Measurements from ENCODE around the gene ATP10B. TPM values are rescaled to one million over a fixed set of nuclear protein-coding genes. Genes with fewer than 3 reads are reported as not detected.

Gene ATP10B
- total RNA-seq, 2 experiments from 2014 or later, result not detected

- H3K27me3 ChIP-seq (ENCODE audit: control insufficient read depth in 1 of 2, insufficient read depth in 2 of 2, low read length in 2 of 2), result no peaks in the 10 kb centered on the region
- H3K4me1 Mint-ChIP-seq (ENCODE audit: low read depth), result no peaks in the 10 kb centered on the region
- H3K4me3 Mint-ChIP-seq, result no peak overlapping the region
- H3K4me3 ChIP-seq (ENCODE audit: low read length), result no peak overlapping the region
- intact Hi-C loops (cut with DNase I, micrococcal nuclease), result no loop called here
- no peak for DNase-seq
- TF ChIP-seq, protein P1, sequence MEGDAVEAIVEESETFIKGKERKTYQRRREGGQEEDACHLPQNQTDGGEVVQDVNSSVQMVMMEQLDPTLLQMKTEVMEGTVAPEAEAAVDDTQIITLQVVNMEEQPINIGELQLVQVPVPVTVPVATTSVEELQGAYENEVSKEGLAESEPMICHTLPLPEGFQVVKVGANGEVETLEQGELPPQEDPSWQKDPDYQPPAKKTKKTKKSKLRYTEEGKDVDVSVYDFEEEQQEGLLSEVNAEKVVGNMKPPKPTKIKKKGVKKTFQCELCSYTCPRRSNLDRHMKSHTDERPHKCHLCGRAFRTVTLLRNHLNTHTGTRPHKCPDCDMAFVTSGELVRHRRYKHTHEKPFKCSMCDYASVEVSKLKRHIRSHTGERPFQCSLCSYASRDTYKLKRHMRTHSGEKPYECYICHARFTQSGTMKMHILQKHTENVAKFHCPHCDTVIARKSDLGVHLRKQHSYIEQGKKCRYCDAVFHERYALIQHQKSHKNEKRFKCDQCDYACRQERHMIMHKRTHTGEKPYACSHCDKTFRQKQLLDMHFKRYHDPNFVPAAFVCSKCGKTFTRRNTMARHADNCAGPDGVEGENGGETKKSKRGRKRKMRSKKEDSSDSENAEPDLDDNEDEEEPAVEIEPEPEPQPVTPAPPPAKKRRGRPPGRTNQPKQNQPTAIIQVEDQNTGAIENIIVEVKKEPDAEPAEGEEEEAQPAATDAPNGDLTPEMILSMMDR (IDR thresholded peaks at IDR 0.05), result no peak
- no peaks in the 10 kb centered on the region for H3K4me1 ChIP-seq (ENCODE audit: insufficient read depth, low read length)
- H3K36me3 ChIP-seq (ENCODE audit: insufficient read depth, low read length), result no peaks in the 10 kb centered on the region
- H3K36me3 Mint-ChIP-seq (ENCODE audit: low read depth), result no peaks in the 10 kb centered on the region
- H3K27ac Mint-ChIP-seq, result no peak overlapping the region
- H3K27me3 Mint-ChIP-seq, result peaks cover 8% of the 10 kb centered on the region
- H3K27ac ChIP-seq (ENCODE audit: low read depth in 1 of 2, low read length in 2 of 2), result no peak overlapping the region
- H3K9me3 ChIP-seq (ENCODE audit: control insufficient read depth in 1 of 2, insufficient read depth in 1 of 2, low read length in 2 of 2), result no peaks in the 10 kb centered on the region
- H3K9me3 Mint-ChIP-seq, result no peaks in the 10 kb centered on the region
- ChIA-PET CTCF (no interaction called here), POLR2A (no interaction called here)
- no peak for ATAC-seq (ENCODE audit: poor library complexity)
These were observed 214.5 kb downstream of the ATP10B start for GRCh38 chr5:160637357-160638090.

DNA sequence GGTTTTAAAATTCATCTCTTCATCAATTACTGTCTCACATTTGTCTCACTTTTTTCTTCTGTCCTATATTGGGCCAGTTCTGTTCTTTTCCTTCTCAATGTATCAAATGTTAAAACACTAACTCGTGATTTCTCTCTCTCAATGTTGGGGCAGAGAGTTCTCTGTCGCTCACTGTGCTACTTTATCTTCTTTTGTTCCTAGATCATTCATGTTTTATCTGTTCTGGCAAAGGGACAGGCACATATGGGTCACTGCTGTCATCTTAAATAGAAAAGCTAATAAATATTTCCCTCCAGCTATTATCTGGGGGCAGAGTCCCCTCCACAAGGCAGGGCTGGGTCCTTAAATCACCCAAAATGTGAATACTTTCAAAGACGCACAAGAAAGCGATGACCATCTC is 216.3 kb downstream of the ATP10B start:
- Mint-ChIP-seq H3K4me3 (no peak overlapping the region), H3K9me3 (no peaks in the 10 kb centered on the region), H3K27ac (no peak overlapping the region), H3K27me3 (peaks cover 9% of the 10 kb centered on the region), H3K4me1 (ENCODE audit: low read depth) (no peaks in the 10 kb centered on the region), H3K36me3 (ENCODE audit: low read depth) (no peaks in the 10 kb centered on the region)
- Histone ChIP-seq H3K36me3 (ENCODE audit: insufficient read depth, low read length) (no peaks in the 10 kb centered on the region), H3K9me3 (ENCODE audit: control insufficient read depth in 1 of 2, insufficient read depth in 1 of 2, low read length in 2 of 2) (no peaks in the 10 kb centered on the region), H3K27me3 (ENCODE audit: control insufficient read depth in 1 of 2, insufficient read depth in 2 of 2, low read length in 2 of 2) (no peaks in the 10 kb centered on the region), H3K4me3 (ENCODE audit: low read length) (no peak overlapping the region), H3K4me1 (ENCODE audit: insufficient read depth, low read length) (no peaks in the 10 kb centered on the region), H3K27ac (ENCODE audit: low read depth in 1 of 2, low read length in 2 of 2) (no peak overlapping the region)
- DNase-seq (no peak), ATAC-seq (ENCODE audit: poor library complexity) (no peak)
- ChIA-PET CTCF (no interaction called here), POLR2A (no interaction called here)
- TF ChIP-seq, protein P1 (IDR thresholded peaks at IDR 0.05), result no peak
- intact Hi-C loops (cut with DNase I, micrococcal nuclease), result no loop called here

GRCh38 chr5:160635046-160635445 is 217.0 kb downstream of the ATP10B start:
- TF ChIP-seq, protein P1 (IDR thresholded peaks at IDR 0.05), result no peak
- Histone ChIP-seq H3K27me3 (ENCODE audit: control insufficient read depth in 1 of 2, insufficient read depth in 2 of 2, low read length in 2 of 2) (peaks cover 0 to 3% of the 10 kb centered on the region in 2 experiments), H3K4me3 (ENCODE audit: low read length) (no peak overlapping the region), H3K9me3 (ENCODE audit: control insufficient read depth in 1 of 2, insufficient read depth in 1 of 2, low read length in 2 of 2) (no peaks in the 10 kb centered on the region), H3K27ac (ENCODE audit: low read depth in 1 of 2, low read length in 2 of 2) (no peak overlapping the region), H3K36me3 (ENCODE audit: insufficient read depth, low read length) (no peaks in the 10 kb centered on the region), H3K4me1 (ENCODE audit: insufficient read depth, low read length) (no peaks in the 10 kb centered on the region)
- no peaks in the 10 kb centered on the region for H3K36me3 Mint-ChIP-seq (ENCODE audit: low read depth)
- H3K27me3 Mint-ChIP-seq, result peaks cover 15% of the 10 kb centered on the region
- ChIA-PET POLR2A (no interaction called here), CTCF (no interaction called here)
- H3K9me3 Mint-ChIP-seq, result no peaks in the 10 kb centered on the region
- no peak overlapping the region for H3K4me3 Mint-ChIP-seq
- H3K4me1 Mint-ChIP-seq (ENCODE audit: low read depth), result no peaks in the 10 kb centered on the region
- no peak for ATAC-seq (ENCODE audit: poor library complexity)
- intact Hi-C loops (cut with DNase I, micrococcal nuclease), result no loop called here
- no peak for DNase-seq
- H3K27ac Mint-ChIP-seq, result no peak overlapping the region
